Suprapubic skin (tissue), 3 donors: Measurements from ENCODE around the gene CX3CR1.

ENCODE experiments used
- POLR2A ChIP-seq, 2 donors: fragments of 450-650 bp; IDR thresholded peaks; one replicate each; pipeline ENCODE4 v1.6.1; 2017; ENCODE audit warnings: antibody characterized with exemption in 2 of 2, mild to moderate bottlenecking in 2 of 2, moderate library complexity in 2 of 2
- TF ChIP-seq, protein P1 (sequence below), 2 donors: fragments of 200-600 bp in 1 of 2; fragments of 450-650 bp in 1 of 2; sonication (generic) in 1 of 2; IDR thresholded peaks; one replicate each; pipeline ENCODE4 v1.5.1; 2016 to 2019; ENCODE audit warnings: antibody characterized with exemption in 2 of 2, mild to moderate bottlenecking in 1 of 2, moderate library complexity in 1 of 2

DNA sequence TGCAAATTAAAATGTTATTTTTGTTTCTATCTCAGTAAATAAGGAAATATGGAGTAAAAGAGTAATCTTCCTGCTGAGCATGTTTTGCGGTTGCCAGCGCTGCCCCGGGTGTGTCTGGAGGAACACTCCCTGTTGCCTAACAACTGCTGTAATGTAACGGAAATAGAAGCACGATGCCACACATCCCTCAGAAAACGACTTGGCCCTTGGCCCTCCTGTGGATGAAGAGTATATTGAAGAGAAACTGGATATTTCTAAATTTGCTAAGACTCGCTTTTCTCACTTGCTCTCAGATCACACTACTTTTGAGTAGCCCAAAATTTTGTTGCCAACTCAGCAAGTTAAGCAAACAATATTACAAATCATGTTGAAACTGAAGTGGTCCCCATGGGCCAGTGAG, 18.9 kb downstream of the CX3CR1 start:
- TF ChIP-seq, protein P1, sequence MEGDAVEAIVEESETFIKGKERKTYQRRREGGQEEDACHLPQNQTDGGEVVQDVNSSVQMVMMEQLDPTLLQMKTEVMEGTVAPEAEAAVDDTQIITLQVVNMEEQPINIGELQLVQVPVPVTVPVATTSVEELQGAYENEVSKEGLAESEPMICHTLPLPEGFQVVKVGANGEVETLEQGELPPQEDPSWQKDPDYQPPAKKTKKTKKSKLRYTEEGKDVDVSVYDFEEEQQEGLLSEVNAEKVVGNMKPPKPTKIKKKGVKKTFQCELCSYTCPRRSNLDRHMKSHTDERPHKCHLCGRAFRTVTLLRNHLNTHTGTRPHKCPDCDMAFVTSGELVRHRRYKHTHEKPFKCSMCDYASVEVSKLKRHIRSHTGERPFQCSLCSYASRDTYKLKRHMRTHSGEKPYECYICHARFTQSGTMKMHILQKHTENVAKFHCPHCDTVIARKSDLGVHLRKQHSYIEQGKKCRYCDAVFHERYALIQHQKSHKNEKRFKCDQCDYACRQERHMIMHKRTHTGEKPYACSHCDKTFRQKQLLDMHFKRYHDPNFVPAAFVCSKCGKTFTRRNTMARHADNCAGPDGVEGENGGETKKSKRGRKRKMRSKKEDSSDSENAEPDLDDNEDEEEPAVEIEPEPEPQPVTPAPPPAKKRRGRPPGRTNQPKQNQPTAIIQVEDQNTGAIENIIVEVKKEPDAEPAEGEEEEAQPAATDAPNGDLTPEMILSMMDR (IDR thresholded peaks at IDR 0.05): peak; percentile 36 to 50
- no peak for TF ChIP-seq POLR2A (IDR thresholded peaks at IDR 0.05)
